DMS79 (cell line): ENCODE measurements around the gene SYTL5.
"Not testable (repeated sequence)": the region's sequence is repeated elsewhere in the genome, so short reads cannot be mapped to it uniquely, and the experiment has no call there.

Source experiments
- DNase-seq: peaks from one replicate; lab custom pipeline; 2025; lab: John Stamatoyannopoulos, UW

SYTL5 gene

GRCh38 chrX:38006291-38006690, at the start of gene SYTL5:
SYTL5 (plus strand) TSS chrX:38006553; CDS start chrX:38033890, 27,337 bp downstream.
- DNase-seq, result no peak

DNA sequence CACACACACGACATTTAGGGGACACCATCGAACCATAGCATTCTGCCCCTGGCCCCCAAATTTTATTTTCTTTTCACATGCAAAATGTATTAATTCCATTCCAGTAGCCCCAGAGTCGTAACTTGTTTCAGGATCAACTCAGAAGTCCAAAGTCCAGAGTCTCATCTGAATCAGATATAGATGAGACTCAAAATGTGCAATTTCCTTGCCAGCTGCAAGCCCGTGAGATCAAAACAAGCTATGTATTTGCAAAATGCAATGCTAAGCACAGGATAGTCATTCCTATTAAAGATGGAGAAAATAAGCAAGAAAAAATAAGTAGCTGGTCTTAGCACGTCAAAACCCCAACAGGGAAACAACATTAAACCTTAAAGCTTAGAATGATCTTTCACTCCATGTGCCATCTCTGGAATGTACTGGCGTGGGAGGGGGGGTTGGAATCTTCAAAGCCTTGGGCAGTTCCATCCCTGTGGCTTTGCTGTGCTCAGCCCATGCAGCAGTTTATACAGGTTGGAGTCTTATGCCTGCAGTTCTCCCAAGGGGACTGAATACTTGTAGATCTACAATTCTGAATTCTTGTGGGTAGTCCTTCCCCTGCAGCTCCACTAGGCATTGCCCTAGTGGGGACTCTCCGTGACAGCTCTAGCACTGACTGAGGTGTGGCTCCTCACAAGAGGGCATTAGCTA, 47.7 kb upstream of the SYTL5 start:
- no peak for DNase-seq

DNA sequence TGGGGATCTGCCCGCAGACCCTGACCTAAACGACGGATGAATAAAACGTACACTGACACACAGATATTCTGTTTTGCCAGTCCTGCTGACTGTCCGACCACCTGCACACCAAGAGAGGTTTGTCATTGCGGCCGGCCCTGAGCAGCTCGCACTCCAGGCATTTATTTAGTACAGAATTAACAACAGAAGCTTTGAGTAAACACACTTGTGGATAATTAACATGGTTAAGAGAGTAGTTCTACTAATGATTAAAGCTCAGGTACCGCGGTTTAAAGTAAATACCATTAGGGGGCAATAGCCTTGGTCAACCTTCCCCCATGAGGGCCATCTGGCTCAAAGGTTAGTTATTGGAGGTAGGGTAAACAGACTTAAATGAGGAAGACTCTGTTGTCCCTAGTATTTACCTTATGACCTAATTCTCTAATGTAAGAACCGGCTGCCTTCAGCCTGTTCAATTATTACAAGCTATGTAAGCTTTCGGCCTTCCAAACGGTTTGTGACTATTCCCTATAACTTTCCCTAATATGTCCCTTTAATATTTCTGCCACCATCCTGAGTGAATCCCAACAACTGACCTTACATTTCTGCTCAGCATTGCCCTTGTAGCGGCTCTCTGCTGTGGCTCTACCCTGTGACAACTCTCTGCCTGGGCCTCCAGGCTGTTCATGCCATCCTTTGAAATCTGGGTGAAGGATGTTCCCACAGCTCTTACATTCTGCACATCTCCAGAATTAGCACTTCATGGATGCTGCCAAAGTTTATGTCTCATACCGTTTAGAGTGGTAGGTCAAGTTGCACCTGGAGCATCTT, 46.9 kb upstream of the SYTL5 start:
- DNase-seq, result no peak

GRCh38 chrX:37961118-37961517, 45.2 kb upstream of the SYTL5 start:
- DNase-seq, result no peak

- DNase-seq, result no peak
Observed at GRCh38 chrX:37967714-37968113, 38.6 kb upstream of the SYTL5 start.

- DNase-seq, result no peak
Observed at GRCh38 chrX:37975421-37975820, 30.9 kb upstream of the SYTL5 start.

DNA sequence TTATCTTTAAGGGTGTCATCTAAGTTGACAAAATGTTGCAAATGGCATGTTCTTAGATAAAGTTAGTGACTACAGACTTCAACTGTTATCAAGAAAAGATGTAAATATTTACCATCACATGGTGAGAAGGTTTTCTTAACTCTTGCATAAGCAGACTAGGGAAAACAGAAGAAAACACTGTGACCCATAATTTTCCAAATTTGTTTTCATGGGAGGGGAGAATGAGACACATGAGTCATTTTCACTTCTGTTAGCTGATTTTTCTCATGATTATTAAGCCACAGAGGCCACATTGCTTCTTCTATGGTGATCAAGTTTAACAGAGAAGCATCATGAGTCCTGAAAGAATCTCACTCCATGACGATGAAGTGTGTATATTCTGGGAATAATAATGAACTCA, 30.2 kb upstream of the SYTL5 start:
- DNase-seq, result no peak

GRCh38 chrX:37984880-37985279, 21.5 kb upstream of the SYTL5 start:
- no peak for DNase-seq

DNA sequence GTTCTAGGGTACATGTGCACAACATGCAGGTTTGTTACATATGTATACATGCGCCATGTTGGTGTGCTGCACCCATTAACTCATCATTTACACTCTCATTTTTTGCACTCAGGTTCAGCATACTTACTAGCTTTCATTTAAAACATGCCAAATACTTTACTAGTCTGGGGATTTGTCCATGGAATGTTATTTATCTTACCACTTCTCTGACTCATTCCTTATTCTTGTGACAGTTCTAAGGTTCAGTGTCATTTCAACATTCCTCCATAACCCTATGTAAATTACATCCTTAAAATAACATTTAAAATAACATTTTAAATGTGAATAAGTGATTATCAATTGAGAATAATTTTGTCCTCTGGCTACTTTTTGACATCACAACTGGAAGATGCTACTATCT, 19.5 kb upstream of the SYTL5 start:
- no peak for DNase-seq

- no peak for DNase-seq
Observed at GRCh38 chrX:37989304-37989703, 17.0 kb upstream of the SYTL5 start.

GRCh38 chrX:37991303-37991702, 15.1 kb upstream of the SYTL5 start:
- DNase-seq, result not testable (repeated sequence)

DNA sequence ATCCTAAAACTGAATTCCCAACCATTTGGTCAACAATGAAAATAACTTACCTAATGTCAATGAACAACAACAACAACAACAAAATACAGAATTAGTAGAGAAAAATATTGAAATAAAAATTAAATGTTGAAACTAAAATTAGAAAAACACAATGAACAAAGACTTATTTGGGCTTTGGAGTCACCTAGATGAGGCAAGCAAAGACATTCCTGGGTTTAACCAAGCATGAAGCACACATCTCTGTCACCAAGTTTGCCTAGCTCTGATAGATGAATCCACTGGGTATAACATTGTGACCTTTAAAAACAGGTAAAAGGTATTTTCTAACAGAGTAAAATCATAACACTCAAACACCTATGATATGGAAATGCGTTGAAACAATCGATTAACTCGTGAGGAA, 13.2 kb upstream of the SYTL5 start:
- no peak for DNase-seq

GRCh38 chrX:37993837-37994619, 12.3 kb upstream of the SYTL5 start:
- DNase-seq, result no peak

DNA sequence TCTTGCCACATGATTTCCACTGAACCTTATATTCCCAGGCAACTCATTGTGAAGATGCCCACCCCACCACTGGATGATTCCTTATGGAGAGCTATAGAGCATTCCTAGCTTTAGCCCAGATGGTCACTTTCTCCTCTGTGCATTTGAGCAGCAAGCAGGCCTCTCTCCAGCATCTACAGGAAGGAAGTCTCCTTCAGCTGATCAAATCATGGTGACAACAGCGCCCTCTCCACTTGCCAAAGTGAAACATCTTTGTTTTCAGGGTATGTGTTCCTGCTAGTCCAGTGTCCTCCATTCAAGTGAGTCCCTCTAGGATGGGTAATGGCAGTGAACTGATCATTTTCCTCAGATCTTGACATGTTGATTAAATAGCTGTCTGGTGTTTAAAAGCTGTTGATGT, 10.9 kb upstream of the SYTL5 start:
- DNase-seq, result no peak

DNA sequence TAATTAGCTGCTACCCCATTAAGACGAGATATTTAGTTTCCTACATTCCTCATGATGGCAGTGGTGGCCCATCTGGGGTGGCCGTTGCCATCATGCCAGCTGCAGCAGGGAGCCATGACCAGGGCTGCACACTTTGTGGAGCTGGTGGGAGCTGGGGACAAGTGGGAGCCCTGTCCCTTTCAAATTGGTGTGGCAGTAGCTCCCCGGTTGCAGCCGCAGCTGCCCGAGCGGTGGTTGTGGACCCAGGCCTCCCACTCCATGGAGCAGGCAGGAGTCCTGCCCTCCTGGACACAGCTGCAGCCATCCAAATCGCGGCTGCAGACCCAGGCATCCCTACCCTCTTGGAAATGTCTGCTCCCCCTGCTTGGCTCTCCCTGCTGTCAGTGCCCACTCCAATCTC, 9.3 kb upstream of the SYTL5 start:
- no peak for DNase-seq

DNA sequence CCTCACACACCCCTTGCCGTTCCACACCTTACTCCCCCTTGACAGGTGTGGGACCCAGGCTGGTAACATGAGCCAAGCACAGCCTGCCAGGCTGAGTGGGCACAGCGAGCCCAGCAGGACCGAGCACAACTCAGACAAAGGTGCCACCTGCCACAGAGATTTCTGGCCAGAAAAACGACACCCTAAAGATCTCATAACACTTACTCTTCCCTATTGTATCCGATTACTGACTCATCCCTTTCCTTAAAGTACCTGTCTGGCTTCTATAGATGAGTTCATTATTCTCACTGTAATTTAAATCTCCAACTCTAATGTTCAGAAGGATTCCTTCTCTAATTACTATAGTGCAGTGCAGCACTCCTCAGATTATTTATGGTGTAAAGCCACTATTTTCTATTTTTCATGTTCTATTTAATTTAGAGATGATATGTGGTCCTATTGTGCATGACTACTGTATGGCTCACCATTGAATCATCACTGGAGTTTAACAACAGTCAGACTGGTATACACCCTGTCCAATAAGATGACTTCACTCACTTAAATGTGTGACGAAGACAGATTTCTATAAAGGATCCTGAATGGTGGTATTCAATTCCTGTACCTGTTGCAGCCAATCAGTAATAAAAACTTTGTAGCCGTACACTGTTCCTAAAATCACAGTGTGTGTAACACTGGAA, 7.6 kb upstream of the SYTL5 start:
- no peak for DNase-seq

DNA sequence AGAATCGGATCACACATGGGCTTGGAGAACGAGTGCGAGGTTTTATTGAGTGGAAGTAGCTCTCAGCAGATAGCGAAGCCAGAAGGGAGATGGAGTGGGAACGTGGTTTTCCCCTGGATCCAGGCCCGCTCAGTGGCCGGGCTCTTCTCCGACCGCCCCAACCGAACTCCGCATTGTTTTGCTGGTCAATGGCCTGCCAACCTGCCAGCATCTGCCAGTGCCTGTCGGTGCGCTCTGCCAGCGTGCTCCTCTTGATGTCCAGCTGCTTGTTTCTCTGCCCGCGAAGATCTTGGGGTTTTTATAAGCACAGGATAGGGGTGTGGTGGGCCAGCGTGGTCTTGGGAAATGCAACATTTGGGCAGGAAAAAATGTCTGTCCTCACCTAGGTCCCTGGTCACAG, 5.6 kb upstream of the SYTL5 start:
- DNase-seq, result no peak

GRCh38 chrX:38004046-38004445, 2.3 kb upstream of the SYTL5 start:
- DNase-seq, result no peak

DNA sequence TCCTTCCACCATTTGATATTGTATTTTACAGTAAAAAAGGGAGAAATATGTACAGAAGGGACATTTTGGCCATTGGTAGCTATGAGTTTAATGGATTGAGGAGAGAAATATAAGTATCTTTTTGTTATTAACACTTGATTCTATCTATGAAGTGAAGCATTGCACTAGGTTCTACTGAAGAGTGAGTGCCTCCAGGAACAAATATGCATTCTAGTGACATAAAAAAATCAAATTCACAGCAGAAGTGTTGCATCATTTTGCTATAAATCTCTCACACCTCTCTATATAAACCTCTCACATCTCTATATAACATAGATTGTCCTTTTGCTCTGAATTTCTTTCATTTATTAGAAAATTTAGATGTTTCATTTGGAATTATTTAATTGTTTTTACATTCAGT, 425 bp downstream of the SYTL5 start:
- DNase-seq, result no peak

DNA sequence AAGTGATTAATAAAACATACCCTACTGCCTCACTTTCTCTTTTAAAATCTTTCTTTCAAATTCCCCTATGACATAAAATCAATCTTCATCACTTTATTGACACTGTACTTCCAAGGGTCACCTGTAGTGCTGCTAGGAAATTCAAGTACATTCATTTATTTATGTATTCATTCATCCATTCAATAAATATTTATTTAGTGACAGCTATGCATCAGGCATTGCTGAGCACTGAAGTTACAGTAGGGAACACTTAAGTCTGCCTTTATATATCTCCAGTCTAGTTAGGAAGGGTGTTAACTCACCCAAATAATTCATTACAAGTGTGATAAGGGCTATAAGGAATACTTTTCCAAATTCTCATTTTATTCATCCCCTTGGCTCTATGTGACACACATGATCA, 2.3 kb downstream of the SYTL5 start:
- DNase-seq, result no peak

DNA sequence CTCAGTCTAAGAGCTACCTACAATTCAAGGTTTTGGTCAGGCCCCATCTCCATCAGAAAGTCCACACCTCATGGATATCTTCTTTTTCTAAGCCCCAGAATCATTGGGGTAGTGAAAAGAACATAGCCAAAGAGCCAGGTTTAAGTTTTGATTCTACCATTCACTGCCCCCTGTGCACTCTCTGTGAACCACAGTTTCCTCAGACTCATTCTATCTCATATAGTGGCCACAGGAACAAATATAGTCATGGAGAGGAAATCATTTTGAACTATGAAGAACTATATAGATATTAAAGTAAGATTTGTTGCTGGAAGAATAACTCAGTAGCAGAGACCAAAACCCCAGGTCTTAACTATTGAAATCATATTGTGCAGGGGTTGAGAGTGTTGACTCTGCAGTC, 3.3 kb downstream of the SYTL5 start:
- DNase-seq, result no peak

DNA sequence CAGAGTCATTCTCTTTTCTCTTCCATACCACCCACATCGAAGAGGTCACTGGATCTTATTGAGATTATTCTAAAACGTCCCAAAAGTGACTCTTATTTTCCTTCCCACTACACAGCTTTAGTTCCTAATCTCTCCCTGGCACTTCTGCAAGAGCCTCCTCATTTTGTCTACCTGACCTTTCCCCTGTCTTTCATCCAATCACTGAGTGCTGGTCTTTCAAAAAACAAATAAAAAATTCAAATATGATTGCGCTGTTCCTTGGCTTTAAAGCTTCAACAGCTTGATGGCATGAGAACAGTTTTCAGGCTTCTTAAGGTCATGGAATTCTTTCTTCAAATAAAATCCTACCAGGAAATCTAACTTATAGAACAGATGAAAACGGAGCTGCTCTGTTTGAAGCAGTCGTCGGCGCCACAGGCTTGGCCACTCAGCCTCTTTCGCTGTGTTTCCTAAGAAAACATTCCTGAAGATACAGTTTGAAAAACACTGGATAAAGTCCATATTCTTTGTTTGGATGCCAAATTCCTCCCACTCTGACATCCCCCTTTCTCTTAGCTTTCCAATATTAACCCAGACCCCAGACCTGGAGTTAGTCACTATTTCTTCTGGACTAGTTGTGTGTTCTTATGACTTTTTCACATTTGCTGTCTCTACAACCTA, 12.5 kb downstream of the SYTL5 start:
- DNase-seq, result no peak
